22Rv1 (cell line): ENCODE measurements around the gene CFAP99.

Experiments used
- ZFX ChIP-seq: fragments of 450-650 bp; IDR thresholded peaks from 2 replicates; pipeline ENCODE4 v1.6.1; 2017; ENCODE audit warnings: antibody characterized with exemption, borderline replicate concordance
- TF ChIP-seq, protein P1 (sequence below): fragments of 450-650 bp; IDR thresholded peaks from 2 replicates; pipeline ENCODE4 v1.5.1; 2017; ENCODE audit warnings: mild to moderate bottlenecking

DNA sequence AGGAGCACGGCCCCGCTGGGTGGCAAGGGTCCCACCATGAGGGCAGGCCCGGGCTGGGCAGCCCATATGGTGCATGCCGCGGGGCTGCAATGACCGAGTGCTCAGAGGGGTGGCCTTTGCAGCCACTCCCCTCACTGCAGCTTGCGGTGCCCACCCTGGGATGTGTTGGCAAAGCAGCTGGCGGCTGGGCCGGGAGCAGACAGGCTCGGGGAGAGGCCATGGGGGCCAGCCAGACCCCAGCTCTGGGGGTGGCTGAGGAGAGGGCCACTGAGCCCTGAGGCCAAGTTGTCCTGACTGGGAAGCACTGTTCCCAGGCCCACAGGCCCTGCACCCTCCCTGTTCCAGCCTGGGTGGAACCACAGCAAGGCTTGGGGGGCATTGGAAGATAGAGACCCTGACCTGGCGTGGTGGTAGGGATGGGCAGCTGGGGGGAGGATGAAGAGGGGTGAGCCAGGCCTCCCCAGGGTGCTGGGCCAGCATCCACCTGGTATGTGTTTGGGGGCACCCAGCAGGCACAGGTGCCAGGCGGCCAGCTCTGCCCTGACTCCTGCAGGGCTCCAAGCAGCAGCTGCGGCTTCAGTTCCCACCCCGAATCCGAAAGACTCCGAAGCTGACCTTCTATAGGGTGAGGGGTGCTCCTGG is 31.8 kb downstream of the CFAP99 start:
- TF ChIP-seq, protein P1, sequence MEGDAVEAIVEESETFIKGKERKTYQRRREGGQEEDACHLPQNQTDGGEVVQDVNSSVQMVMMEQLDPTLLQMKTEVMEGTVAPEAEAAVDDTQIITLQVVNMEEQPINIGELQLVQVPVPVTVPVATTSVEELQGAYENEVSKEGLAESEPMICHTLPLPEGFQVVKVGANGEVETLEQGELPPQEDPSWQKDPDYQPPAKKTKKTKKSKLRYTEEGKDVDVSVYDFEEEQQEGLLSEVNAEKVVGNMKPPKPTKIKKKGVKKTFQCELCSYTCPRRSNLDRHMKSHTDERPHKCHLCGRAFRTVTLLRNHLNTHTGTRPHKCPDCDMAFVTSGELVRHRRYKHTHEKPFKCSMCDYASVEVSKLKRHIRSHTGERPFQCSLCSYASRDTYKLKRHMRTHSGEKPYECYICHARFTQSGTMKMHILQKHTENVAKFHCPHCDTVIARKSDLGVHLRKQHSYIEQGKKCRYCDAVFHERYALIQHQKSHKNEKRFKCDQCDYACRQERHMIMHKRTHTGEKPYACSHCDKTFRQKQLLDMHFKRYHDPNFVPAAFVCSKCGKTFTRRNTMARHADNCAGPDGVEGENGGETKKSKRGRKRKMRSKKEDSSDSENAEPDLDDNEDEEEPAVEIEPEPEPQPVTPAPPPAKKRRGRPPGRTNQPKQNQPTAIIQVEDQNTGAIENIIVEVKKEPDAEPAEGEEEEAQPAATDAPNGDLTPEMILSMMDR: no peak
- TF ChIP-seq ZFX: no peak
